Mesothelial cell of epicardium (in vitro differentiated cells): ENCODE measurements around the gene ACTL6B. TPM values are rescaled to one million over a fixed set of nuclear protein-coding genes. Genes with fewer than 3 reads are reported as not detected.

ENCODE experiments used
- DNase-seq, 2 experiments: peaks; one replicate each; pipeline ENCODE4 v3.0.0; 2021; ENCODE audit warnings: low spot score in 2 of 2; ENCODE audit not compliant: unreplicated experiment in 2 of 2
- H3K27ac Mint-ChIP-seq: 2 replicates; pipeline ENCODE4 v1.8.0; 2021; ENCODE audit warnings: mixed read lengths
- H3K27me3 Mint-ChIP-seq: 2 replicates; pipeline ENCODE4 v1.8.0; 2021; ENCODE audit warnings: low read depth, mixed read lengths
- H3K36me3 Mint-ChIP-seq: 2 replicates; pipeline ENCODE4 v1.8.0; 2021; ENCODE audit warnings: mixed read lengths
- H3K4me1 Mint-ChIP-seq: 2 replicates; pipeline ENCODE4 v1.8.0; 2021; ENCODE audit warnings: mixed read lengths
- H3K4me3 Mint-ChIP-seq: 2 replicates; pipeline ENCODE4 v1.8.0; 2021; ENCODE audit warnings: mild to moderate bottlenecking, moderate library complexity, mixed read lengths
- H3K9me3 Mint-ChIP-seq: 2 replicates; pipeline ENCODE4 v1.8.0; 2021; ENCODE audit warnings: mixed read lengths
- total RNA-seq: library from RNA; stranded (reverse); gene quantifications from 3 replicates; pipeline ENCODE4 v1.2.1, GENCODE V29; 2021
- TF ChIP-seq, protein P1 (sequence below): fragments of 200-600 bp; sonication (generic); IDR thresholded peaks from one replicate; pipeline ENCODE4 v1.5.0; 2021; ENCODE audit warnings: antibody characterized with exemption; ENCODE audit not compliant: unreplicated experiment

The ACTL6B gene
- total RNA-seq, 1 donor from 2014 or later = not detected

- Mint-ChIP-seq H3K4me1 (peaks cover 17% of the 10 kb centered on the region), H3K27ac (no peak overlapping the region), H3K4me3 (no peak overlapping the region), H3K9me3 (no peaks in the 10 kb centered on the region), H3K27me3 (no peaks in the 10 kb centered on the region), H3K36me3 (peaks cover 13% of the 10 kb centered on the region)
- DNase-seq = no peak
- TF ChIP-seq, protein P1, sequence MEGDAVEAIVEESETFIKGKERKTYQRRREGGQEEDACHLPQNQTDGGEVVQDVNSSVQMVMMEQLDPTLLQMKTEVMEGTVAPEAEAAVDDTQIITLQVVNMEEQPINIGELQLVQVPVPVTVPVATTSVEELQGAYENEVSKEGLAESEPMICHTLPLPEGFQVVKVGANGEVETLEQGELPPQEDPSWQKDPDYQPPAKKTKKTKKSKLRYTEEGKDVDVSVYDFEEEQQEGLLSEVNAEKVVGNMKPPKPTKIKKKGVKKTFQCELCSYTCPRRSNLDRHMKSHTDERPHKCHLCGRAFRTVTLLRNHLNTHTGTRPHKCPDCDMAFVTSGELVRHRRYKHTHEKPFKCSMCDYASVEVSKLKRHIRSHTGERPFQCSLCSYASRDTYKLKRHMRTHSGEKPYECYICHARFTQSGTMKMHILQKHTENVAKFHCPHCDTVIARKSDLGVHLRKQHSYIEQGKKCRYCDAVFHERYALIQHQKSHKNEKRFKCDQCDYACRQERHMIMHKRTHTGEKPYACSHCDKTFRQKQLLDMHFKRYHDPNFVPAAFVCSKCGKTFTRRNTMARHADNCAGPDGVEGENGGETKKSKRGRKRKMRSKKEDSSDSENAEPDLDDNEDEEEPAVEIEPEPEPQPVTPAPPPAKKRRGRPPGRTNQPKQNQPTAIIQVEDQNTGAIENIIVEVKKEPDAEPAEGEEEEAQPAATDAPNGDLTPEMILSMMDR = no peak
These were observed 31.6 kb upstream of the ACTL6B start for GRCh38 chr7:100687751-100688300.

- TF ChIP-seq, protein P1 = no peak
- Mint-ChIP-seq H3K4me1 (peaks cover 12% of the 10 kb centered on the region), H3K9me3 (no peaks in the 10 kb centered on the region), H3K36me3 (peaks cover 13% of the 10 kb centered on the region), H3K27ac (no peak overlapping the region), H3K27me3 (no peaks in the 10 kb centered on the region), H3K4me3 (no peak overlapping the region)
- DNase-seq = no peak
These were observed 31.0 kb upstream of the ACTL6B start for GRCh38 chr7:100687261-100687660.

DNA sequence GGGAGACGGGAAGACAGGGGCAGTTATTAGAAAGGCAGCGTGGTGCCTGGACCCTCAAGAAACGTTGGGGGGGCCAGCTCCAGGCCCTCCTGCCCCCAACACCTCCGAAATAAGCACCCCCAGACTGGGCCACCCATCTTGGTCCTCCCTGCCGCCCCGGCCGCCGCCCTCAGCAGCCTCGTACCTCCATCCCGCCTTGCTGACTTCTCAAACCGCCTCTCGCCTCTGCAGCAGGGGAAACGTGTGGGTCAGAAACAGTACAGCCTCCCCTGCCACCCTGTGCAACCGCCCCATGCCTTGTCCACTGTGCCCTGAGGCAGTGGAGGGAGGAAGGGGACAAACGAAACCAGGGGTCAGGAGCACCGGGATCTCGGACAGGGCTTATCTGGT is 30.6 kb upstream of the ACTL6B start:
- Mint-ChIP-seq H3K27ac (no peak overlapping the region), H3K4me3 (no peak overlapping the region), H3K36me3 (peaks cover 13% of the 10 kb centered on the region), H3K27me3 (no peaks in the 10 kb centered on the region), H3K9me3 (no peaks in the 10 kb centered on the region), H3K4me1 (peaks cover 7% of the 10 kb centered on the region)
- no peak for DNase-seq
- TF ChIP-seq, protein P1 = no peak

- Mint-ChIP-seq H3K27me3 (no peaks in the 10 kb centered on the region), H3K9me3 (no peaks in the 10 kb centered on the region), H3K27ac (no peak overlapping the region), H3K36me3 (peaks cover 13% of the 10 kb centered on the region), H3K4me3 (no peak overlapping the region), H3K4me1 (peaks cover 4% of the 10 kb centered on the region)
- TF ChIP-seq, protein P1 = no peak
- DNase-seq = no peak
These were observed 30.1 kb upstream of the ACTL6B start for GRCh38 chr7:100686201-100686821.

DNA sequence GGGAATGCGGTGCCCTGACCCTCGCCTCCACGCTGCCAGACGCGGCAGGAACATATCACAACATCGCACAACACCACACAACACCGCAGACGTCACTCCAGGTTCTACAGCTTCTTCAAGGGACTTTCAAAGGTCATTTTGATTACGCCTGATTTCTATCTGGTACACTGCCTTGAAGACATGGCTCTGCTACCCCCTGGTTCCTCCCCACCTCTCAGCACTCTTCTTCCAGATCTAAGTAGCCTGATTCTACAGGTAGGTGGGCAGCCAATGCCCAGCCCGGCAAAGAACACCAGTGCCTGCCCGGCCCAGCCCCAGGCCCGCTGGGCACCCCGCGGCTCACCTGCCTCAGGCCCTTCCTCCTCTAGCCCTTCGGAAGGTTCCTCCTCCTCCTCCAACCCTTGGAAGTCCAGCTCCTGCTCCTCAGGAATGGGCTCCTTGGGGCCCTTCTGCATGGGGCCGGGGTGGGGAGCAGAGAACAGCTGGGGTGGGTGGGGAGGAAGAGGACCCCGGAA is 29.4 kb upstream of the ACTL6B start:
- no peaks in the 10 kb centered on the region for H3K9me3 Mint-ChIP-seq
- no peak overlapping the region for H3K4me3 Mint-ChIP-seq
- TF ChIP-seq, protein P1 = no peak
- H3K4me1 Mint-ChIP-seq = peaks cover 2% of the 10 kb centered on the region
- no peaks in the 10 kb centered on the region for H3K27me3 Mint-ChIP-seq
- peaks cover 13% of the 10 kb centered on the region for H3K36me3 Mint-ChIP-seq
- no peak for DNase-seq
- H3K27ac Mint-ChIP-seq = no peak overlapping the region
